Panc1 (cell line): ENCODE measurements around the gene TGM4. TPM values are rescaled to one million over a fixed set of nuclear protein-coding genes. Genes with fewer than 3 reads are reported as not detected.

Experiments
- ATAC-seq: fragments of 200-7000 bp; cut with Tn5 transposase; 2 replicates; pipeline ENCODE4 v1.9.1; 2020; ENCODE audit warnings: mild to moderate bottlenecking, moderate library complexity
- BruUV-seq: library from RNA; stranded (reverse); fragments of 400-500 nt; replicated peaks from 2 replicates; lab custom pipeline; 2021; lab: Mats Ljungman, UMichigan
- CTCF ChIA-PET: fragments of 300-600 bp; sonication (Branson Sonifier 250); formaldehyde crosslinking; loops from one replicate; lab custom pipeline; 2022; ENCODE audit warnings: antibody characterized with exemption; lab: Charles Lee
- POLR2A ChIA-PET: fragments of 300-600 bp; sonication (Branson Sonifier 250); formaldehyde crosslinking; loops from one replicate; lab custom pipeline; 2022; ENCODE audit warnings: antibody characterized with exemption; lab: Charles Lee
- DNase-seq: peaks from one replicate; pipeline ENCODE4 v3.0.0-alpha.2; 2010; ENCODE audit warnings: low read depth, low spot score
- H3K27ac ChIP-seq: 2 replicates; pipeline ENCODE4 v1.5.1; 2011; ENCODE audit warnings: mild to moderate bottlenecking, low read length, inconsistent platforms
- H3K27me3 ChIP-seq: fragments of 200-500 bp; sonication (Bioruptor generic); 2 replicates; pipeline ENCODE4 v1.6.0; 2014; ENCODE audit warnings: low read length, inconsistent platforms; ENCODE audit not compliant: control insufficient read depth, insufficient read depth
- H3K36me3 ChIP-seq: fragments of 200-500 bp; sonication (Bioruptor generic); 2 replicates; pipeline ENCODE4 v1.5.1; 2014; ENCODE audit warnings: inconsistent platforms, mild to moderate bottlenecking, low read length, moderate library complexity; ENCODE audit not compliant: control insufficient read depth, insufficient read depth
- H3K4me1 ChIP-seq: 2 replicates; pipeline ENCODE4 v1.5.1; 2011; ENCODE audit warnings: inconsistent platforms, mild to moderate bottlenecking, low read length, moderate library complexity; ENCODE audit not compliant: control insufficient read depth, insufficient read depth
- H3K4me3 ChIP-seq, 2 experiments: 2 replicates each; pipeline ENCODE4 v1.5.1; 2011 to 2012; ENCODE audit warnings: low read depth in 2 of 2, low read length in 2 of 2, mild to moderate bottlenecking in 2 of 2, inconsistent platforms in 1 of 2, moderate library complexity in 1 of 2
- H3K9me3 ChIP-seq: fragments of 200-500 bp; sonication (Bioruptor generic); 2 replicates; pipeline ENCODE4 v1.5.1; 2014; ENCODE audit warnings: low read depth, mild to moderate bottlenecking, inconsistent platforms, low read length, moderate library complexity; ENCODE audit not compliant: control insufficient read depth, insufficient read depth
- POLR2AphosphoS5 ChIP-seq: IDR thresholded peaks from 2 replicates; pipeline ENCODE4 v1.6.1; 2012; ENCODE audit warnings: mild to moderate bottlenecking, low read depth, low read length, moderate library complexity
- REST ChIP-seq, 2 experiments: IDR thresholded peaks; 2 replicates each; pipeline ENCODE4 v1.6.1; 2011 to 2012; ENCODE audit warnings: low read depth in 2 of 2, control low read depth in 1 of 2, low read length in 1 of 2, mild to moderate bottlenecking in 1 of 2, moderate library complexity in 1 of 2; ENCODE audit not compliant: insufficient read depth in 1 of 2
- SIN3A ChIP-seq: IDR thresholded peaks from 2 replicates; pipeline ENCODE4 v1.6.1; 2012; ENCODE audit warnings: low read depth, mild to moderate bottlenecking, low read length, moderate library complexity, borderline replicate concordance; ENCODE audit not compliant: insufficient read depth
- TCF7L2 ChIP-seq: IDR thresholded peaks from 2 replicates; pipeline ENCODE4 v1.6.1; 2011; ENCODE audit warnings: mild to moderate bottlenecking, low read depth, low read length, inconsistent platforms
- in situ Hi-C: cut with HindIII; loops from 2 replicates; pipeline ENCODE4 v1.10.0; 2016; ENCODE audit warnings: low sequenced_read_pairs, low pct_unique_long_range_greater_than_20kb
- intact Hi-C: fragments of 100-400 bp; cut with micrococcal nuclease; formaldehyde crosslinking; loops from one replicate; pipeline ENCODE4 v1.10.0; 2022; ENCODE audit not compliant: unreplicated experiment
- total RNA-seq: library from RNA; stranded (reverse); gene quantifications from one replicate; pipeline ENCODE4 v1.2.1, GENCODE V29; 2021; ENCODE audit not compliant: unreplicated experiment
- TF ChIP-seq, protein P1 (sequence below): fragments of 450-650 bp; IDR thresholded peaks from 2 replicates; pipeline ENCODE4 v1.5.1; 2017; ENCODE audit warnings: mild to moderate bottlenecking

The TGM4 gene
- total RNA-seq, 1 experiment from 2014 or later, result 0.46 TPM

DNA sequence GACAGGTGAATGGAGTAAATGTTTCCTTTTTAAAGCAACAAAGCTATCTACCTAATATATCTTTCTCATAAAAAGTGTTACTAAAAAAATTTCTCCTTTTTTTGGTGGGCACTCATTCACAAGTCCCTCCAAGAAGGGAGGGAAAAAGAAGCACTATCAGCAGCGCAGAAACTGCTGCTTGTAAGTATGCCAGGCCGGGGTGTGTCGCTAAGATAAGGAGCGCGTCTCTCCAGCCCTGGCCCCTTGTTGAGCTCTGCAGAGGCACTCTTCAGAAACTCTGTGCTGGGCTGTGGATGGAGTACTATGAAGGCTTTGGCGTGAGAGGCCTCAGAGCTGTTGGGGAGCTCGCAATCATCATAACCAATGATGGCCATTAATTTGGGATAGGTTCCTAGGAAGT is 52.5 kb downstream of the TGM4 start:
- intact Hi-C loops (no loop called here), in situ Hi-C loops (no loop called here)
- ChIA-PET CTCF (no interaction called here), POLR2A (no interaction called here)
- H3K27ac ChIP-seq, result no peak overlapping the region
- H3K36me3 ChIP-seq, result no peaks in the 10 kb centered on the region
- DNase-seq (no peak), ATAC-seq (no peak)
- no peaks in the 10 kb centered on the region for H3K4me1 ChIP-seq
- BruUV-seq, result no TSS peak
- H3K9me3 ChIP-seq, result no peaks in the 10 kb centered on the region
- no peak overlapping the region for H3K4me3 ChIP-seq
- TF ChIP-seq SIN3A, result no peak
- TF ChIP-seq, protein P1, sequence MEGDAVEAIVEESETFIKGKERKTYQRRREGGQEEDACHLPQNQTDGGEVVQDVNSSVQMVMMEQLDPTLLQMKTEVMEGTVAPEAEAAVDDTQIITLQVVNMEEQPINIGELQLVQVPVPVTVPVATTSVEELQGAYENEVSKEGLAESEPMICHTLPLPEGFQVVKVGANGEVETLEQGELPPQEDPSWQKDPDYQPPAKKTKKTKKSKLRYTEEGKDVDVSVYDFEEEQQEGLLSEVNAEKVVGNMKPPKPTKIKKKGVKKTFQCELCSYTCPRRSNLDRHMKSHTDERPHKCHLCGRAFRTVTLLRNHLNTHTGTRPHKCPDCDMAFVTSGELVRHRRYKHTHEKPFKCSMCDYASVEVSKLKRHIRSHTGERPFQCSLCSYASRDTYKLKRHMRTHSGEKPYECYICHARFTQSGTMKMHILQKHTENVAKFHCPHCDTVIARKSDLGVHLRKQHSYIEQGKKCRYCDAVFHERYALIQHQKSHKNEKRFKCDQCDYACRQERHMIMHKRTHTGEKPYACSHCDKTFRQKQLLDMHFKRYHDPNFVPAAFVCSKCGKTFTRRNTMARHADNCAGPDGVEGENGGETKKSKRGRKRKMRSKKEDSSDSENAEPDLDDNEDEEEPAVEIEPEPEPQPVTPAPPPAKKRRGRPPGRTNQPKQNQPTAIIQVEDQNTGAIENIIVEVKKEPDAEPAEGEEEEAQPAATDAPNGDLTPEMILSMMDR, result no peak
- H3K27me3 ChIP-seq, result no peaks in the 10 kb centered on the region

DNA sequence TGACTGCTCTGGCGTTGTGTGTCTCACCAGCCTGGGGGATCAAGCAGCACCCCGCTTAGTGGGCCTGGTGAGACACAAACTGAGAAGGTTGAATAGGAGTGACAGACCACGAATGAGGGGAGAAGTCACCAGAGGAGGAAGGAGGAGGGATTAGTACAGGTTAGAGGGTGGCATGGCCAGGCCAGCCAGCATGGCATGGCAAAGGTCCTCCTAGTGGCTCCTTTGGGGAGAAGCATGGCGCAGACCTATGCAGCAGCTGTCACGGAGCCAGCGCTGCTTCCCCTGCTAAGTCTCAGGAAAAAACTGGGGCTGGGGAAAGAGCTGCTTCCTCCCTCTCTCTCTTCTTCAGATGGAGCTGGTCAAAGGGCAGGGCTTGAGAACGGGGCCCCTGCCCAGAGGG is 53.0 kb downstream of the TGM4 start:
- BruUV-seq, result no TSS peak
- ChIA-PET POLR2A (no interaction called here), CTCF (interaction anchor here (0.6 kb wide), 1 partner anchor 135 kb away, joined by 3 read pairs; no protein-coding TSS in a partner anchor)
- Histone ChIP-seq H3K4me3 (no peak overlapping the region), H3K27me3 (no peaks in the 10 kb centered on the region), H3K4me1 (no peaks in the 10 kb centered on the region), H3K27ac (no peak overlapping the region), H3K36me3 (no peaks in the 10 kb centered on the region), H3K9me3 (no peaks in the 10 kb centered on the region)
- no peak for ATAC-seq
- intact Hi-C loops, result no loop called here
- TF ChIP-seq, protein P1, result no peak
- TF ChIP-seq SIN3A, result no peak
- TF ChIP-seq POLR2AphosphoS5, result no peak
- TF ChIP-seq TCF7L2, result no peak
- TF ChIP-seq REST (IDR thresholded peaks at IDR 0.05; ENCODE audit: insufficient read depth in 1 of 2, low read depth in 2 of 2, low read length in 1 of 2), result no peak
- no peak for DNase-seq
- in situ Hi-C loops, result no loop called here
